Measurements from ENCODE around the gene CACNA1I.
"Not testable (repeated sequence)": the region's sequence is repeated elsewhere in the genome, so short reads cannot be mapped to it uniquely, and the experiment has no call there.

CACNA1I gene

DNA sequence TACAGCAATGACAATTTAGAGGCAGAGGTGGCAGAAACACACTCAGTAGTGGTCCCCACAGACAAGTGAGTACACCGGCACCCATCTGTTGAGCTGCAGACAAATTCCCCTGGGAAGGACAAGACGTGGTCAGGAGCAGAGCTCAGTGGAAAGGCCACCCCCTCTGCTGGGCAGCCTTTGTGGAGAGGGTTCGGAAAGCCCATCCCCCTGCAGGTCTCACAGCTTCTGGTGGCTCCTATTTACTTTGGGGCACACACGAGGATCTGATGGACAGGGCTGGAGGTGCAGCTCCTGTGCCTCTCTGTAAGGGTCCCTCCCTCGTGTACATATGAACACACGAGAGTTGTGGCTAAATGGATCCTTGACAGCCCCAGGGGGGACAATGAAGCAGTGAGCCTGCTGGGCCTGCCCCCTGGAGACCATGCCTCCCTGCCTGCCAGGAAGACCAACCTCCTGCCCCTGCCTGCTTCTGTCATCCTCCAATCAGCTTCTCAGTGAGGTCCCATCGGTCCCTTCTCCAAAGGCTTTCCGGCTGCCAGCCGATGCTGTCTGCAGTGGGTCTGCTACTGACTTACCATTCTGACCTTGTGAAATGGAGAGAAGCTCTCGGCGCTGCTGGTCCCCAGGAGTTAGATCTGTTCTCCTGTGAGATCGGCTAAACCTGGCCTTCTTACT is 161.5 kb downstream of the CACNA1I start:
- no peaks in the 10 kb centered on the region for H3K4me1 ChIP-seq (ENCODE audit: control insufficient read depth, insufficient read depth, low read length)
- H3K9me3 ChIP-seq (ENCODE audit: control insufficient read depth in 2 of 2, low read length in 2 of 2), result peaks cover 0 to 3% of the 10 kb centered on the region in 2 donors
- no peak overlapping the region for H3K9ac ChIP-seq (ENCODE audit: low read length in 2 of 2)
- H3K36me3 ChIP-seq (ENCODE audit: control insufficient read depth in 2 of 2, insufficient read depth in 2 of 2, low read length in 2 of 2), result no peaks in the 10 kb centered on the region
- no peak overlapping the region for H3K4me3 ChIP-seq (ENCODE audit: low read length in 2 of 2)
- H3K27me3 ChIP-seq (ENCODE audit: control insufficient read depth in 1 of 2, insufficient read depth in 2 of 2, low read length in 2 of 2), result peaks cover 13 to 22% of the 10 kb centered on the region in 2 donors
- H3K27ac ChIP-seq (ENCODE audit: low read length), result no peak overlapping the region

DNA sequence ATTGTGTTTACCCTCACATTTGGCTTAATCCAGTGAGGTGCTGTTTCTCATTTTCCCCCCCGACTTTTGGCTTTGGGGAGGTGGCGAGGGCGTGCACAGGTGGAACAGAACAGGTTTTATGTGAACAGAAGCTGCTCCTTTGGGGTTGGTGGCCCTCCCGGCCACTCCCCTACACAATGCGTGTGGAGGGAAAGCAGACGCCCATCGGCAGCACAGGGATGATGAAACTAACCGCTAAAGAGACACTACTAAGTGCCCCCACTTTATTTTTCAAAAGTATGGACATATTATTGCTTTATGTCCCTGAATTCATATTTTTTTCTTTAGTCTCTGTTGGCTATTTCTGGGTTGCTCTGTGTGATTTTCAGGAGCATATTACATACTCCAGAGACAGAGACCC is 162.1 kb downstream of the CACNA1I start:
- no peak overlapping the region for H3K9ac ChIP-seq (ENCODE audit: low read length in 2 of 2)
- H3K27ac ChIP-seq (ENCODE audit: low read length), result no peak overlapping the region
- H3K4me3 ChIP-seq (ENCODE audit: low read length in 2 of 2), result no peak overlapping the region
- peaks cover 0 to 3% of the 10 kb centered on the region in 2 donors for H3K9me3 ChIP-seq (ENCODE audit: control insufficient read depth in 2 of 2, low read length in 2 of 2)
- no peaks in the 10 kb centered on the region for H3K36me3 ChIP-seq (ENCODE audit: control insufficient read depth in 2 of 2, insufficient read depth in 2 of 2, low read length in 2 of 2)
- H3K27me3 ChIP-seq (ENCODE audit: control insufficient read depth in 1 of 2, insufficient read depth in 2 of 2, low read length in 2 of 2), result peaks cover 13 to 21% of the 10 kb centered on the region in 2 donors
- H3K4me1 ChIP-seq (ENCODE audit: control insufficient read depth, insufficient read depth, low read length), result no peaks in the 10 kb centered on the region

GRCh38 chr22:39733191-39733590 is 162.6 kb downstream of the CACNA1I start:
- Histone ChIP-seq H3K9me3 (ENCODE audit: control insufficient read depth in 2 of 2, low read length in 2 of 2) (peaks cover 0 to 3% of the 10 kb centered on the region in 2 donors), H3K9ac (ENCODE audit: low read length in 2 of 2) (no peak overlapping the region), H3K27me3 (ENCODE audit: control insufficient read depth in 1 of 2, insufficient read depth in 2 of 2, low read length in 2 of 2) (peaks cover 12 to 23% of the 10 kb centered on the region in 2 donors), H3K4me1 (ENCODE audit: control insufficient read depth, insufficient read depth, low read length) (no peaks in the 10 kb centered on the region), H3K36me3 (ENCODE audit: control insufficient read depth in 2 of 2, insufficient read depth in 2 of 2, low read length in 2 of 2) (no peaks in the 10 kb centered on the region), H3K4me3 (ENCODE audit: low read length in 2 of 2) (no peak overlapping the region), H3K27ac (ENCODE audit: low read length) (no peak overlapping the region)

DNA sequence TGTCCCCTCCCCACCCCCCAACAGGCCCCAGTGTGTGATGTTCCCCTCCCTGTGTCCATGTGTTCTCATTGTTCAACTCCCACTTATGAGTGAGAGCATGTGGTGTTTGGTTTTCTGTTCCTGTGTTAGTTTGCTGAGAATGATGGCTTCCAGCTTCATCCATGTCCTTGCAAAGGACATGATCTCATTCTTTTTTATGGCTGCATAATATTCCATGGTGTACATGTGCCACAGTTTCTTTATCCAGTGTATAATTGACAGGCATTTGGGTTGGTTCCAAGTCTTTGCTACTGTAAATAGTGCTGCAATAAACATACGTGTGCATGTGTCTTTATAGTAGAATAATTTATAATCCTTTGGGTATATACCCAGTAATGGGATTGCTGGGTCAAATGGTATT is 163.5 kb downstream of the CACNA1I start:
- not testable (repeated sequence) for H3K4me1 ChIP-seq (ENCODE audit: control insufficient read depth, insufficient read depth, low read length); H3K36me3 ChIP-seq (ENCODE audit: control insufficient read depth in 2 of 2, insufficient read depth in 2 of 2, low read length in 2 of 2); H3K9me3 ChIP-seq (ENCODE audit: control insufficient read depth in 2 of 2, low read length in 2 of 2); H3K27ac ChIP-seq (ENCODE audit: low read length); H3K9ac ChIP-seq (ENCODE audit: low read length in 2 of 2); H3K4me3 ChIP-seq (ENCODE audit: low read length in 2 of 2)
- peaks cover 8 to 23% of the 10 kb centered on the region in 2 donors for H3K27me3 ChIP-seq (ENCODE audit: control insufficient read depth in 1 of 2, insufficient read depth in 2 of 2, low read length in 2 of 2)

DNA sequence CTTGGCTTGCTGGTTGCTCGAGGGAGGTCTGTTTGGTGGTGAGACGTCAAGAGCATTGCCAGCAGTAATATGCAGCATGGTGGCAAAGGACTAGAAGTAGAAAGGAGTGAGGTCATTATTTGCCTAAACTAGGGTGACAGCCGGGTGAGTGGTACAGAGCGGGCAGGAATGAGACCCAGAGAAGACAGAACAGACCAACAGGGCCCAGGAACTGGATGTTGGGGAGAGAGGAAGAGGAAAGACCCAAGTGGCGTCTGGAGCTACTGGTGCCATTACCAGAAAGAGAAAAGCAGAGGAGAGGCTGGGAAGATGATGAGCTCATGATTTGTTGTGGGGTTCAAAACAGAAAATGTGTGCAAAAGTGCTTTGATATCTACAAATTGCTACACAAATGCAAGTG is 164.3 kb downstream of the CACNA1I start:
- no peaks in the 10 kb centered on the region for H3K4me1 ChIP-seq (ENCODE audit: control insufficient read depth, insufficient read depth, low read length)
- H3K36me3 ChIP-seq (ENCODE audit: control insufficient read depth in 2 of 2, insufficient read depth in 2 of 2, low read length in 2 of 2), result no peaks in the 10 kb centered on the region
- peaks cover 8 to 23% of the 10 kb centered on the region in 2 donors for H3K27me3 ChIP-seq (ENCODE audit: control insufficient read depth in 1 of 2, insufficient read depth in 2 of 2, low read length in 2 of 2)
- H3K9me3 ChIP-seq (ENCODE audit: control insufficient read depth in 2 of 2, low read length in 2 of 2), result peaks cover 3 to 5% of the 10 kb centered on the region in 2 donors
- no peak overlapping the region for H3K27ac ChIP-seq (ENCODE audit: low read length)
- H3K4me3 ChIP-seq (ENCODE audit: low read length in 2 of 2), result no peak overlapping the region
- H3K9ac ChIP-seq (ENCODE audit: low read length in 2 of 2), result no peak overlapping the region

DNA sequence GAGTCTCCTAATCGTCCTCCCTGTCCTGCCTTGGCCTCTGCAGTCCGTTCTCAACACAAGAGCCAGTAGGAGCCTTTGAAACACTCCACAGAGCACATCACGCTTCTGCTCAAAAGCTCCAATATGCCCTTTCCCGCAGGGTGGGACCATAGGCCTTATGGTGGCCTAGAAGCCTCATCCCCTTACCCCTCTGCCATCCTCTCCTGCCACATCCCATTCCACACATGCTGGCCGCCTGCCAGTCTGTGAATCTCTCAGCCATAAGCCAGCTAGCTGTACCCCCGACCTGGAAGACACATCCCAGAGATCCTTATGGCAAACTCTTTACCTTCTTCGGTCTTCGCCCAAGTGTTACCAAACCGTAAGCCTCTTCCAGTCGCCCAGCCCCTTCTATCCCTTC is 165.2 kb downstream of the CACNA1I start:
- H3K36me3 ChIP-seq (ENCODE audit: control insufficient read depth in 2 of 2, insufficient read depth in 2 of 2, low read length in 2 of 2), result no peaks in the 10 kb centered on the region
- peaks cover 3 to 5% of the 10 kb centered on the region in 2 donors for H3K9me3 ChIP-seq (ENCODE audit: control insufficient read depth in 2 of 2, low read length in 2 of 2)
- H3K9ac ChIP-seq (ENCODE audit: low read length in 2 of 2), result no peak overlapping the region
- no peak overlapping the region for H3K4me3 ChIP-seq (ENCODE audit: low read length in 2 of 2)
- H3K27me3 ChIP-seq (ENCODE audit: control insufficient read depth in 1 of 2, insufficient read depth in 2 of 2, low read length in 2 of 2), result peaks cover 8 to 23% of the 10 kb centered on the region in 2 donors
- no peaks in the 10 kb centered on the region for H3K4me1 ChIP-seq (ENCODE audit: control insufficient read depth, insufficient read depth, low read length)
- H3K27ac ChIP-seq (ENCODE audit: low read length), result no peak overlapping the region

GRCh38 chr22:39738746-39739145 is 168.2 kb downstream of the CACNA1I start:
- peaks cover 5 to 8% of the 10 kb centered on the region in 2 donors for H3K27me3 ChIP-seq (ENCODE audit: control insufficient read depth in 1 of 2, insufficient read depth in 2 of 2, low read length in 2 of 2)
- H3K9me3 ChIP-seq (ENCODE audit: control insufficient read depth in 2 of 2, low read length in 2 of 2), result peaks cover 0 to 5% of the 10 kb centered on the region in 2 donors
- H3K36me3 ChIP-seq (ENCODE audit: control insufficient read depth in 2 of 2, insufficient read depth in 2 of 2, low read length in 2 of 2), result no peaks in the 10 kb centered on the region
- no peak overlapping the region for H3K9ac ChIP-seq (ENCODE audit: low read length in 2 of 2)
- no peak overlapping the region for H3K27ac ChIP-seq (ENCODE audit: low read length)
- H3K4me1 ChIP-seq (ENCODE audit: control insufficient read depth, insufficient read depth, low read length), result no peaks in the 10 kb centered on the region
- H3K4me3 ChIP-seq (ENCODE audit: low read length in 2 of 2), result no peak overlapping the region

All from stomach smooth muscle (tissue), 2 donors.